ENCODE data around the gene PCMT1. TPM values are rescaled to one million over a fixed set of nuclear protein-coding genes. Genes with fewer than 3 reads are reported as not detected.
"Not testable (repeated sequence)": the region's sequence is repeated elsewhere in the genome, so short reads cannot be mapped to it uniquely, and the experiment has no call there.

The PCMT1 gene
- total RNA-seq, 2 donors from 2014 or later: 83.5 to 86.2 TPM

GRCh38 chr6:149840345-149841075 is 91.0 kb downstream of the PCMT1 start:
- ATAC-seq (replicated peaks in 1 of 2) (peak; percentile 76 to 82), DNase-seq (peak; percentile 56 to 64)
- Mint-ChIP-seq H3K27me3 (ENCODE audit: low read depth) (peaks cover 5% of the 10 kb centered on the region), H3K36me3 (ENCODE audit: insufficient read depth in 2 of 2) (no peaks in the 10 kb centered on the region), H3K9me3 (no peaks in the 10 kb centered on the region), H3K27ac (no peak overlapping the region), H3K4me3 (no peak overlapping the region), H3K4me1 (ENCODE audit: low read depth) (no peaks in the 10 kb centered on the region)

DNA sequence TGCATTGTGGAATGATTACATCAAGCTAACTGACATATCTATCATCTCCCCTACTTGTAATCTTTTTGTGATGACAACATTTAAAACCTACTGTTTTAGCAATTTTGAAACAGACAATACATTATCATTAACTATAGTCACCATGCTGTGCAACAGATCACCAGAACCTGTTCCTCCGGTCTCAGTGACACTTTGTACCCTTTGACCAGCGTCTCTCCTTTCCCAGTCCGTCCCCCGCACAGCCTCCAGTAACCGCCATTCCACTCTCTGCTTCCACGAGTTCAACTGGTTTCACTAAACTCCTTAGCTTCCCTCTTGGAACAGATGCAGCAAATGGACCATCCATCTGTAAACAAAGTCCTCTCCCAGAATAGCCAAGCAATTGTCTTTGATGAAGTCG is 92.8 kb downstream of the PCMT1 start:
- Mint-ChIP-seq H3K27ac (no peak overlapping the region), H3K36me3 (ENCODE audit: insufficient read depth in 2 of 2) (no peaks in the 10 kb centered on the region), H3K27me3 (ENCODE audit: low read depth) (peaks cover under 1% of the 10 kb centered on the region), H3K9me3 (no peaks in the 10 kb centered on the region), H3K4me1 (ENCODE audit: low read depth) (peaks cover 5% of the 10 kb centered on the region), H3K4me3 (no peak overlapping the region)
- ATAC-seq (replicated peaks in 1 of 2) (no peak), DNase-seq (no peak)

DNA sequence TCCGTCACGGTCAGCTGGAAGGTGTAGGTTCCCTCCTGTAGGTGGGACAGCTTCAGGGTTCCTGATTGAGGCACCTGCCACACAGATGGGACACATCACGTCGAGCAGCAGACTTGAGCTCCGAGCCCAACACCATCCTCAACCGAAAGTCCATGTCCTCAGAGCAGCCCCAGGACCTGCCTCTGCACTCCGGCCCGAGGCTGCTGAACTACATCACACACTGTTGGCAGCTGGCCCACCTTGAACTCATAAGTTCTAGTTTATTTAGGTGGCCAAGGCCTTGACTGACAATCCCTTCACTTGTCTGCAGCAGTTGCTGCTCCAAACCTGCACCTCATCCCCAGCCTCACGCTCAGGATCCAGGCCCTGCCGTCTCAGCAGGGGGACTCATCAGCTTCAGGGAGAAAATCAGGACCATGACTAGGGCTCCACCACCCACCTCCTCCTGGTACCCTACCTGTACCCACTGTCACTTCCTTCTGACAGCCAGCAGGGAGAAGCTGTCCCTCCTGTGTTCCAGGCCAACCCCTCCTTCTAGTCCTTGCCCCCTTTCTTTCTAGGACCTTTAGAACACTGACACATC is 93.6 kb downstream of the PCMT1 start:
- Mint-ChIP-seq H3K27me3 (ENCODE audit: low read depth) (no peaks in the 10 kb centered on the region), H3K4me1 (ENCODE audit: low read depth) (peaks cover 13% of the 10 kb centered on the region), H3K36me3 (ENCODE audit: insufficient read depth in 2 of 2) (no peaks in the 10 kb centered on the region), H3K27ac (no peak overlapping the region), H3K4me3 (no peak overlapping the region), H3K9me3 (no peaks in the 10 kb centered on the region)
- no peak for ATAC-seq (replicated peaks in 1 of 2)
- DNase-seq: no peak

DNA sequence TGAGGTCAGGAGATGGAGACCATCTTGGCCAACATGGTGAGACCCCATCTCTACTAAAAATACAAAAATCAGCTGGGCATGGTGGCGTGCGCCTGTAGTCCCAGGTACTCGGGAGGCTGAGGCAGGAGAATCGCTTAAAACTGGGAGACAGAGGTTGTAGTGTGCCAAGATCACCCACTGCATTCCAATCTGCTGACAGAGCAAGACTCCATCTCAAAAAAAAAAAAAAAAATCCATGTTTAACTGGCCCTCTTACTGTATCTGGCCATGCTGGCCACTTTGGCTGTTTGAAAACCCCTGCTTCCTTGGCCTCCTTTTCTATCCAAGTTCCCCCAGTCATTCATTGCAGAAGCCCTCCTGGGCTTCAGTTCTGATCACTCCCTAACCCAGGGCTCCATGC is 94.5 kb downstream of the PCMT1 start:
- not testable (repeated sequence) for H3K27ac Mint-ChIP-seq

GRCh38 chr6:149844480-149844879 is 94.9 kb downstream of the PCMT1 start:
- H3K4me3 Mint-ChIP-seq: no peak overlapping the region
- H3K4me1 Mint-ChIP-seq (ENCODE audit: low read depth): peaks cover 13% of the 10 kb centered on the region
- no peaks in the 10 kb centered on the region for H3K9me3 Mint-ChIP-seq
- H3K27me3 Mint-ChIP-seq (ENCODE audit: low read depth): peaks cover under 1% of the 10 kb centered on the region
- H3K27ac Mint-ChIP-seq: no peak overlapping the region
- H3K36me3 Mint-ChIP-seq (ENCODE audit: insufficient read depth in 2 of 2): no peaks in the 10 kb centered on the region
- no peak for DNase-seq
- ATAC-seq (replicated peaks in 1 of 2): no peak

More for the DNA sequence above, 94.5 kb downstream of the PCMT1 start:
- peaks cover 13% of the 10 kb centered on the region for H3K4me1 Mint-ChIP-seq (ENCODE audit: low read depth)
- DNase-seq; H3K27me3 Mint-ChIP-seq (ENCODE audit: low read depth); H3K4me3 Mint-ChIP-seq; H3K36me3 Mint-ChIP-seq (ENCODE audit: insufficient read depth in 2 of 2); H3K9me3 Mint-ChIP-seq; ATAC-seq (replicated peaks in 1 of 2): not testable (repeated sequence)

DNA sequence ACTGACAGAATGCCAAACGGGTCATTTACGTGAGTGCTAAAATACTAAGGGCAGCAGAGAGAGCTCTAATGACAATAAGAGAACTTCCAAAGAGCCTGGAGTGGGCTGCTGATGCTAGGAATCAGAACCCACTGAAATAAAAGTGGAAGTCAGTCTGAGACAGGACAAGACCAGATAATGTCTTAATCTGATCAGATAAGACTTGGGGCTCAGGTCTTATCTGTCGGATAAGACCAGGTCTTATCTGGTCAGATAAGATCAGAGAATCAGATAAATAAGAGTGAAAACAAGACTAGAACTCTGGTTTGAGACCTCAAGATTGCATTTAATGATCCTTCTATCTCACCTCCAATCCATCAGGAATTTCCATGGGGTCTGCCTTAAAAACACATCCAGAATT is 96.0 kb downstream of the PCMT1 start:
- Mint-ChIP-seq H3K27me3 (ENCODE audit: low read depth) (peaks cover 6% of the 10 kb centered on the region), H3K4me3 (no peak overlapping the region), H3K27ac (no peak overlapping the region), H3K4me1 (ENCODE audit: low read depth) (peaks cover 13% of the 10 kb centered on the region), H3K9me3 (no peaks in the 10 kb centered on the region), H3K36me3 (ENCODE audit: insufficient read depth in 2 of 2) (no peaks in the 10 kb centered on the region)
- ATAC-seq (replicated peaks in 1 of 2) (no peak), DNase-seq (no peak)

DNA sequence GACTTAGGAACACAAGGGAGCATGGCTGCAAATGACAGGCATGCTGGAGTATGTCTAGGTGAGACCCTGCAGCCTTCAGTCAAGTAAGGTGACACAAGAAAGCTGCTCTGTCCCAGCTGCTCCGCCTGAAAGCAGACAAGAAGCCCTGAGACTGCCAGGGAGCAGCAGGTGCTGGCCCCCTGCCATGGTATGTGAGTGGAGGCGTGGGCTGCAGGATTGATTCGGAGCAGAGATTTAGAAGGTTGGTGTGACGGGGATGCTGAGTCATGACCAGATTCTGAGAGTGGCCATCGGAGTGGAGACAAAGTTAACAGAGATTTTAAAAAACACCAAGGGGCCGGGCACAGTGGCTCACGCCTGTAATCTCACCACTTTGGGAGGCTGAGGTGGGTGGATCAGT is 96.8 kb downstream of the PCMT1 start:
- H3K4me1 Mint-ChIP-seq (ENCODE audit: low read depth): peaks cover 14% of the 10 kb centered on the region
- H3K9me3 Mint-ChIP-seq: no peaks in the 10 kb centered on the region
- H3K27ac Mint-ChIP-seq: no peak overlapping the region
- no peak for ATAC-seq (replicated peaks in 1 of 2)
- H3K36me3 Mint-ChIP-seq (ENCODE audit: insufficient read depth in 2 of 2): no peaks in the 10 kb centered on the region
- DNase-seq: no peak
- peaks cover 12% of the 10 kb centered on the region for H3K27me3 Mint-ChIP-seq (ENCODE audit: low read depth)
- H3K4me3 Mint-ChIP-seq: no peak overlapping the region

DNA sequence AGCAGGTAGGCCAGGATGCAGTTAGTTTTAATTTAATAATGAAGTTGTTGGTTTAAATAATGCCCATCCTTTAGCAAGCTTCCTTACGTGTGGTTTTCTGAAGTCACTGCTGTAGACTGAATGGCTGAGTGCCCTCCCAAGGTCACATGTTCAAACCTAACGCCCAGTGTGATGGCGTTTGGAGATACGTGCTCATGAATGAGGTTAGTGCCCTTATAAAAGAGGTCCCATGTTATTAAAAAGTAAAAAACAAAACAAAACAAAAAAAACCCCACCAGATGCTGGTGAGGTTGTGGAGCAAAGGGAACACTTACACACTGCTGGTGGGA is 98.4 kb downstream of the PCMT1 start:
- Mint-ChIP-seq H3K9me3 (no peaks in the 10 kb centered on the region), H3K36me3 (ENCODE audit: insufficient read depth in 2 of 2) (no peaks in the 10 kb centered on the region), H3K27ac (no peak overlapping the region), H3K4me3 (no peak overlapping the region), H3K4me1 (ENCODE audit: low read depth) (peaks cover 30% of the 10 kb centered on the region), H3K27me3 (ENCODE audit: low read depth) (peaks cover 18% of the 10 kb centered on the region)
- ATAC-seq (replicated peaks in 1 of 2): no peak
- no peak for DNase-seq

DNA sequence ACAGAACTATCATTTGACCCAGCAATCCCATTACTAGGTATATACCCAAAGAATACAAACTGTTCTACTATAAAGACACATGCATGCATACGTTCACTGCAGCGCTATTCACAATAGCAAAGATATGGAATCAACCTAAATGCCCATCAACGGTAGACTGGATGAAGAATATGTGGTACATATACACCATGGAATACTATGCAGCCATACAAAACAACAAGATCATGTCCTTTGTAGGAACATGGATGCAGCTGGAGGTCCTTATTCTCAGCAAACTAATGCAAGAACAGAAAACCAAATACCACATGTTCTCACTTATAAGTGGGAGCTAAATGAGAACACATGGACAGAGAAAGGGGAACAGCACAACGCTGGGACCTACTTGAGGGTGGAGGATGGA is 98.8 kb downstream of the PCMT1 start:
- H3K27ac Mint-ChIP-seq; H3K4me3 Mint-ChIP-seq; H3K9me3 Mint-ChIP-seq; ATAC-seq (replicated peaks in 1 of 2); DNase-seq; H3K36me3 Mint-ChIP-seq (ENCODE audit: insufficient read depth in 2 of 2): not testable (repeated sequence)
- peaks cover 18% of the 10 kb centered on the region for H3K27me3 Mint-ChIP-seq (ENCODE audit: low read depth)
- peaks cover 30% of the 10 kb centered on the region for H3K4me1 Mint-ChIP-seq (ENCODE audit: low read depth)

DNA sequence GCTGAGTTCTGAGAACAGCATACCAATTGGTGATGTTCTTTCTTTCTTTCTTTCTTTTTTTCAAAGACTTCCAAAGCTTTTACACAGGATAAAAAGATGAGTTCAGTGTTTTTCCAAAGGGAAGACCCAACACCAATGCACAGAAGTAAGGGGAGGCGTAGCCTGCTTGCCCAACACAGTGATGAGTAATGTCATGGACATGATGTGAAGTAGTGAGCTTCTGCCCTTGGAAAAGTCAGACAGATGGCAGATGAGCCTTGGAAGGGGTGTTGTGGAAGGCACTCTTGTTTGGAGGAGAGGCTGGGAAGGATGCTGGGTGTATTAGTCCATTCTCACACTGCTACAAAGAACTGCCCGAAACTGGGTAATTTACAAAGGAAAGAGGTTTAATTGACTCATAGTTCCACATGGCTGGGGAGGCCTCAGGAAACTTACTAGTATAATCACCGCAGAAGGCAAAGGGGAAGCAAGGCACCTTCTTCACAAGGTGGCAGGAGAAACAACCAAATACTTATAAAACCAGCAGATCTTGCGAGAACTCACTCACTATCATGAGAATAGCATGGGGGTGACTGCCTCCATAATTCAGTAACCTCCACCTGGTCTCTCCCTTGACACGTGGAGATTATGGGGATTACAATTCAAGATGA is 102.0 kb downstream of the PCMT1 start:
- no peaks in the 10 kb centered on the region for H3K9me3 Mint-ChIP-seq
- no peak overlapping the region for H3K4me3 Mint-ChIP-seq

DNA sequence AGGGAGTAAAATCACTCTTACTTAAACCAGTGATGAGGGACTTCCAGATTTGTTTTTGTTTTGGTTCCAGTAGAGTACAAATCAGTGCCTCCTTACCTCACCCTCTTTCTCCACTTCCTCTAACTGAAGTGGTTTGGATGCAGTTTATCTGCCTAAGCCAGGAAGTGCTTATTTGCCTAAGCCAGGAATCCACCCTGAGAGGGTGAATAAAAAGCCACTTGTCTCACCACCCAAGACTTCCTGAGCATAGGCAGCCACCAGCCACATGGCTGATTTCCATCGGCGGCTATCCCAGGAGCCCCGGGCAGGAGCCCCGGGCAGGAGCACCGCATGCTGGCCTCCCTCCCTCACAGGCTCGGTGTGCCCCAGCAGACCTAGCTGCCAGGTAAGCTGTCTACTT is 102.6 kb downstream of the PCMT1 start:
- H3K27me3 Mint-ChIP-seq (ENCODE audit: low read depth): peaks cover 18% of the 10 kb centered on the region
- no peaks in the 10 kb centered on the region for H3K9me3 Mint-ChIP-seq
- no peaks in the 10 kb centered on the region for H3K36me3 Mint-ChIP-seq (ENCODE audit: insufficient read depth in 2 of 2)
- ATAC-seq (replicated peaks in 1 of 2) (peak in 1 of 2 donors; percentile 46), DNase-seq (no peak)
- H3K4me1 Mint-ChIP-seq (ENCODE audit: low read depth): peaks cover 26% of the 10 kb centered on the region
- no peak overlapping the region for H3K4me3 Mint-ChIP-seq
- H3K27ac Mint-ChIP-seq: no peak overlapping the region

More for the DNA sequence above, 102.0 kb downstream of the PCMT1 start:
- H3K27me3 Mint-ChIP-seq (ENCODE audit: low read depth): peaks cover 18% of the 10 kb centered on the region
- ATAC-seq (replicated peaks in 1 of 2) (no peak), DNase-seq (no peak)
- peaks cover 26% of the 10 kb centered on the region for H3K4me1 Mint-ChIP-seq (ENCODE audit: low read depth)
- H3K36me3 Mint-ChIP-seq (ENCODE audit: insufficient read depth in 2 of 2): no peaks in the 10 kb centered on the region
- H3K27ac Mint-ChIP-seq: no peak overlapping the region

DNA sequence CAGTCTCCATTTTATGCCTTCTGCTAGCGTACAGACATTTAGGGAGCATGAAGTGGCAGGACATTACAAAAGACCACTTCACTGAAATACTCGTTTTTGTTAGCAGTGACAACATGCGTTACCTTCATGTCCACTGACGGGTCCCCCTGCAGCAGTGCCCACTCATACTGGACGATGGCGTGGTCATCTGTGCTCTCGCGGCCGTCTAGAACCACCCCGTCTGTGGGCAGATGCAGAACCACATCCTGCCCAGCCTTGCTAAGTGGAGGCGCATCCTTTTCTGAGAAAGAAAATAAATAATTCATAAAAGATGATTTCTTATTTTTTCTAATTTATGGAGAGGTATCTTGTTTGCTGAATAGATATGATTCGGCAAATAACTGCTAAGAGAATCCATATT is 103.3 kb downstream of the PCMT1 start:
- Mint-ChIP-seq H3K36me3 (ENCODE audit: insufficient read depth in 2 of 2) (no peaks in the 10 kb centered on the region), H3K4me1 (ENCODE audit: low read depth) (peaks cover 20% of the 10 kb centered on the region), H3K27me3 (ENCODE audit: low read depth) (peaks cover 18% of the 10 kb centered on the region), H3K4me3 (no peak overlapping the region), H3K27ac (no peak overlapping the region), H3K9me3 (no peaks in the 10 kb centered on the region)
- no peak for DNase-seq
- ATAC-seq (replicated peaks in 1 of 2): peak in 1 of 2 donors; percentile 60

DNA sequence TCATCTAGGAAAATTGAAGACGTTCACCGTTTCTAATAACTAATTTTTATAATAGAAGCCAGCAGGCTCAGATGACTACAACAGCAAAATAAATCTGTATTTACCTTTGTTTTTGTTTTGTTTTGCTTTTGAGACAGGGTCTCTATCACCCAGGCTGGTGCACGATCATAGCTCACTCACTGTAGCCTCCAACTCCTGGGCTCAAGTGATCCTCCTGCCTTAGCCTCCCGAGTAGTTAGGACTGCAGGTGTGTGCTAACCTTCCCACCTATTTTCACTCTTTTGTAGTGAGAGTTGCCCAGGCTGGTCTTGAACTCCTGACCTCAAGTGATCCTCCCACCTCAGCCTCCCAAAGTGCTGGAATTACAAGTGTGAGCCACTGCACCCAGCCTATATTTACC is 104.5 kb downstream of the PCMT1 start:
- not testable (repeated sequence) for H3K4me3 Mint-ChIP-seq, H3K9me3 Mint-ChIP-seq

More for the DNA sequence above, 104.5 kb downstream of the PCMT1 start:
- ATAC-seq (replicated peaks in 1 of 2); DNase-seq; H3K36me3 Mint-ChIP-seq (ENCODE audit: insufficient read depth in 2 of 2); H3K27ac Mint-ChIP-seq: not testable (repeated sequence)
- Mint-ChIP-seq H3K27me3 (ENCODE audit: low read depth) (peaks cover 23% of the 10 kb centered on the region), H3K4me1 (ENCODE audit: low read depth) (peaks cover 18% of the 10 kb centered on the region)
